ENCODE measurements around the gene ITIH3. TPM values are rescaled to one million over a fixed set of nuclear protein-coding genes. Genes with fewer than 3 reads are reported as not detected.

Gene ITIH3
- total and polyA plus RNA-seq, 2 of the 4 experiments (the other 2 are of a cell fraction): 0.72 to 0.94 TPM

DNA sequence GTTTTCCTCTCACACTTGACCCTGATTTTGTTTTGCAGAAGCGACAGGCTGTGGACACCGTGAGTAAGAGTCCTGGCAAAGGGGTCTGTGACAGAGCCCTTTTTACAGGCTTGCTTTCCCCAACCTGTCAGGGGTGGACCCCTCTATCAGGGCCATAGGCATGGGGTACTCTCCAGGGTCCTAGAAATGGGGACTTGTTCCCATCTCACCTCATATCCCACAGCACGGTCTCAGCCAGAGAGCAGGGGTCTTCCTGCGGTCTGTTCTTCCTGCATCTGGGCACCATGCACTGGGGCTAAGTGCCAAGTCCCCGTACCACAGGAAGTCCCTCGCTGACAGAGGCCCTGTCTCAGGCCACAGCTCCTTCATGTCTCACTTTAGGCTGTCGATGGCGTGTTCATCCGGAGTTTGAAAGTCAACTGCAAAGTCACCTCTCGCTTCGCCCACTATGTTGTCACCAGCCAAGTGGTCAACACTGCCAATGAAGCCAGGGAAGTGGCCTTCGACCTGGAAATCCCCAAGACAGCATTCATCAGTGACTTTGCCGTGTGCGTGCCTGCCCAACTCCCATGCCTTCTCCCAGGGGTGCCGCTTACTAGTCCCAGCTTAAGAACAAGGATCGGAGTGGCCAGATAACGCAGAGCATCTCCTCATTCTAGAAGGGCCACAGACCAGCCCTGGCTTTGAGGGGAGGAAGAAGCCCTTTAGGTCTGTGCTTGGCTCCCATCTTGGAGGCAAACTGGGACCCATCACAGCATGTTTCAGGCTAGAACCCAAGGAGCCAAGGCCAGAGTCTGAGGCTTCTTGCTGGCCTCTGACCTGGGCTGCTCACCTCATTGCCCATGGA is 16.4 kb upstream of the ITIH3 start:
- H2AK5ac ChIP-seq (ENCODE audit: low read depth, low read length): no peak overlapping the region
- no peak for ATAC-seq (ENCODE audit: low read depth)
- no peaks in the 10 kb centered on the region for H3K4me1 ChIP-seq (ENCODE audit: control insufficient read depth, insufficient read depth, low read length)
- no peaks in the 10 kb centered on the region for H3K36me3 ChIP-seq (ENCODE audit: control insufficient read depth, insufficient read depth, low read length)
- no peak overlapping the region for H2AK9ac ChIP-seq (replicated peaks; ENCODE audit: low read depth, low read length, poor library complexity)
- H2BK15ac ChIP-seq (ENCODE audit: low read depth, low read length): no peak overlapping the region
- intact Hi-C loops (cut with micrococcal nuclease) (no loop called here), in situ Hi-C loops (cut with MboI; ENCODE audit: low sequenced_read_pairs) (no loop called here), dilution Hi-C loops (cut with HindIII; ENCODE audit: low sequenced_read_pairs, unreplicated experiment) (no loop called here)
- 60% methylated on average over 7 of the region's 17 CpGs; no CpG with 5 or more reads in 1 of the 2 experiments for WGBS, 2 experiments (ENCODE audit: extremely low coverage in 2 of 2, insufficient read length in 1 of 2)
- no TSS peak for BruUV-seq (replicated peaks)
- no peak overlapping the region for H2AFZ ChIP-seq (replicated peaks; ENCODE audit: low read length, poor library complexity)
- no peaks in the 10 kb centered on the region for H4K20me1 ChIP-seq (ENCODE audit: insufficient read depth, low read length)
- H3K23ac ChIP-seq (ENCODE audit: low read depth, low read length): no peak overlapping the region
- POLR2A ChIA-PET (ENCODE audit: unreplicated experiment): no interaction called here
- no peak overlapping the region for H3K27ac ChIP-seq (ENCODE audit: insufficient read depth, low read length)
- CTCF ChIA-PET: no interaction called here
- no peak overlapping the region for H3K9ac ChIP-seq (ENCODE audit: low read depth, low read length)
- H3K14ac ChIP-seq (replicated peaks; ENCODE audit: low read depth, low read length): no peak overlapping the region
- H3K79me1 ChIP-seq (ENCODE audit: low read depth in 1 of 2, low read length in 2 of 2): no peaks in the 10 kb centered on the region
- peaks cover 42% of the 10 kb centered on the region; the same call in 1 of the 2 replicates for H3K27me3 ChIP-seq (ENCODE audit: control insufficient read depth, insufficient read depth, low read length)
- no peak overlapping the region for H3K4me2 ChIP-seq (ENCODE audit: low read depth, low read length)
- H3K4me3 ChIP-seq (ENCODE audit: insufficient read depth, low read depth, low read length): no peak overlapping the region
- no peak overlapping the region for H2BK120ac ChIP-seq (ENCODE audit: low read depth, low read length)
- no peak overlapping the region for H3K18ac ChIP-seq (ENCODE audit: low read depth, low read length)
- H3K9me3 ChIP-seq (ENCODE audit: control insufficient read depth, insufficient read depth, low read length): no peaks in the 10 kb centered on the region
- H3K9me1 ChIP-seq (ENCODE audit: insufficient read depth, low read length): 0 out of 2 replicates have a peak, but pooled peaks cover 4% of the 10 kb centered on the region
- H3K4ac ChIP-seq (ENCODE audit: low read depth, low read length): no peak overlapping the region
- H4K5ac ChIP-seq (ENCODE audit: low read depth, low read length): no peak overlapping the region
- no peak overlapping the region for H4K8ac ChIP-seq (ENCODE audit: low read depth in 2 of 2, low read length in 2 of 2)
- no peak overlapping the region for H3K56ac ChIP-seq (ENCODE audit: extremely low read depth, insufficient read depth, low read length)
- no peak for DNase-seq
- no peak overlapping the region for H2BK20ac ChIP-seq (ENCODE audit: low read depth, low read length)
- H2BK5ac ChIP-seq (ENCODE audit: low read depth, low read length, poor library complexity, severe bottlenecking): no peak overlapping the region
- no peak overlapping the region for H4K91ac ChIP-seq (ENCODE audit: insufficient read depth, low read depth, low read length)
- TF ChIP-seq NFE2L2 (IDR thresholded peaks at IDR 0.05; ENCODE audit: low read depth, low read length) (no peak), CHD1 (IDR thresholded peaks at IDR 0.05; ENCODE audit: low read depth, low read length) (no peak), MXI1 (IDR thresholded peaks at IDR 0.05; ENCODE audit: borderline replicate concordance, low read depth, low read length) (no peak), CEBPB (IDR thresholded peaks at IDR 0.05; ENCODE audit: low read depth, low read length) (no peak), RAD21 (IDR thresholded peaks at IDR 0.05; ENCODE audit: low read length) (no peak), POLR2A (IDR thresholded peaks at IDR 0.05; ENCODE audit: low read depth, low read length) (no peak), FOS (IDR thresholded peaks at IDR 0.05; ENCODE audit: low read depth, low read length) (no peak), SMC3 (IDR thresholded peaks at IDR 0.05; ENCODE audit: low read depth, low read length) (no peak), BHLHE40 (IDR thresholded peaks at IDR 0.05; ENCODE audit: low read depth, low read length) (no peak), RFX5 (IDR thresholded peaks at IDR 0.05; ENCODE audit: low read depth, low read length) (no peak), RCOR1 (IDR thresholded peaks at IDR 0.05; ENCODE audit: insufficient replicate concordance, low read length) (no peak), MAFK (IDR thresholded peaks at IDR 0.05; ENCODE audit: low read depth, low read length) (no peak)
- TF ChIP-seq, protein P1, sequence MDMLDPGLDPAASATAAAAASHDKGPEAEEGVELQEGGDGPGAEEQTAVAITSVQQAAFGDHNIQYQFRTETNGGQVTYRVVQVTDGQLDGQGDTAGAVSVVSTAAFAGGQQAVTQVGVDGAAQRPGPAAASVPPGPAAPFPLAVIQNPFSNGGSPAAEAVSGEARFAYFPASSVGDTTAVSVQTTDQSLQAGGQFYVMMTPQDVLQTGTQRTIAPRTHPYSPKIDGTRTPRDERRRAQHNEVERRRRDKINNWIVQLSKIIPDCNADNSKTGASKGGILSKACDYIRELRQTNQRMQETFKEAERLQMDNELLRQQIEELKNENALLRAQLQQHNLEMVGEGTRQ (IDR thresholded peaks at IDR 0.05; ENCODE audit: low read depth, low read length): no peak
- TF ChIP-seq, protein P2, sequence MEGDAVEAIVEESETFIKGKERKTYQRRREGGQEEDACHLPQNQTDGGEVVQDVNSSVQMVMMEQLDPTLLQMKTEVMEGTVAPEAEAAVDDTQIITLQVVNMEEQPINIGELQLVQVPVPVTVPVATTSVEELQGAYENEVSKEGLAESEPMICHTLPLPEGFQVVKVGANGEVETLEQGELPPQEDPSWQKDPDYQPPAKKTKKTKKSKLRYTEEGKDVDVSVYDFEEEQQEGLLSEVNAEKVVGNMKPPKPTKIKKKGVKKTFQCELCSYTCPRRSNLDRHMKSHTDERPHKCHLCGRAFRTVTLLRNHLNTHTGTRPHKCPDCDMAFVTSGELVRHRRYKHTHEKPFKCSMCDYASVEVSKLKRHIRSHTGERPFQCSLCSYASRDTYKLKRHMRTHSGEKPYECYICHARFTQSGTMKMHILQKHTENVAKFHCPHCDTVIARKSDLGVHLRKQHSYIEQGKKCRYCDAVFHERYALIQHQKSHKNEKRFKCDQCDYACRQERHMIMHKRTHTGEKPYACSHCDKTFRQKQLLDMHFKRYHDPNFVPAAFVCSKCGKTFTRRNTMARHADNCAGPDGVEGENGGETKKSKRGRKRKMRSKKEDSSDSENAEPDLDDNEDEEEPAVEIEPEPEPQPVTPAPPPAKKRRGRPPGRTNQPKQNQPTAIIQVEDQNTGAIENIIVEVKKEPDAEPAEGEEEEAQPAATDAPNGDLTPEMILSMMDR (conservative IDR thresholded peaks at IDR 0.05; ENCODE audit: low read depth, low read length): no peak
- TF ChIP-seq, protein P3, sequence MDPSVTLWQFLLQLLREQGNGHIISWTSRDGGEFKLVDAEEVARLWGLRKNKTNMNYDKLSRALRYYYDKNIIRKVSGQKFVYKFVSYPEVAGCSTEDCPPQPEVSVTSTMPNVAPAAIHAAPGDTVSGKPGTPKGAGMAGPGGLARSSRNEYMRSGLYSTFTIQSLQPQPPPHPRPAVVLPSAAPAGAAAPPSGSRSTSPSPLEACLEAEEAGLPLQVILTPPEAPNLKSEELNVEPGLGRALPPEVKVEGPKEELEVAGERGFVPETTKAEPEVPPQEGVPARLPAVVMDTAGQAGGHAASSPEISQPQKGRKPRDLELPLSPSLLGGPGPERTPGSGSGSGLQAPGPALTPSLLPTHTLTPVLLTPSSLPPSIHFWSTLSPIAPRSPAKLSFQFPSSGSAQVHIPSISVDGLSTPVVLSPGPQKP (IDR thresholded peaks at IDR 0.05; ENCODE audit: borderline replicate concordance, low read depth, low read length): no peak

All from IMR-90 (cell line).